HG02884 (cell line): ENCODE data around the gene ADM.

Experiments used
- ATAC-seq: cut with Tn5 transposase; IDR thresholded peaks from one replicate; pipeline ENCODE4 v1.9.1; 2021; ENCODE audit warnings: mild to moderate bottlenecking, moderate library complexity; ENCODE audit not compliant: unreplicated experiment

The ADM gene

DNA sequence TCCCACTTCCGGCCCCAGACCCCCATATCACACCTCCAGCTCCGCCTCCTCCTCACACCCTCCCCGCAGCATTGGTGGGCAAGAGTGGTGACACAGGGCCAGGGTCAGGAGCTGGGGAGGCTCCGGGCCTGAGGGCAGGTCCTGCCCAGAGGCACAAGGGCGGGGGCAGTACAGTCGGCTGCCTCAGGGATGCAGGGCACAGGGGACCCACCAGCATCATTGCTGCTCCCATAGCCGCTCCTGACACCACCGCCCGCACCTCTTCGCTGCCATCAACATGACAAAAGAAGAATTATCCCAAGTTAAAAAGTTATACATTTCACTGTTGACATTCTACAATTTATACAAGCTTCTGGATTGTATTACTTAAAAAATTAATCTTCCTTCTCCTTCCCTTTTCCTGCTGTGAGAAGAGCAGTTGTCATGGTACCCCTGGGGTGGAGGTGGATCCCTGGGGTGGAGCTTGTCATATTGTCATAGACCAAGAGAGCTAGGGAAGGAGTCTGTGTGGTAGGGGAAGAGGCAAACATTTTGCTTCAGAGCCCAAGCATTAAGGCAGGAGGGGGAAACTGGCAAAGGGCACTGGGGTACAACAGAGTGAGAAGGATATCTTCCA is 15.0 kb upstream of the ADM start:
- ATAC-seq = no peak

DNA sequence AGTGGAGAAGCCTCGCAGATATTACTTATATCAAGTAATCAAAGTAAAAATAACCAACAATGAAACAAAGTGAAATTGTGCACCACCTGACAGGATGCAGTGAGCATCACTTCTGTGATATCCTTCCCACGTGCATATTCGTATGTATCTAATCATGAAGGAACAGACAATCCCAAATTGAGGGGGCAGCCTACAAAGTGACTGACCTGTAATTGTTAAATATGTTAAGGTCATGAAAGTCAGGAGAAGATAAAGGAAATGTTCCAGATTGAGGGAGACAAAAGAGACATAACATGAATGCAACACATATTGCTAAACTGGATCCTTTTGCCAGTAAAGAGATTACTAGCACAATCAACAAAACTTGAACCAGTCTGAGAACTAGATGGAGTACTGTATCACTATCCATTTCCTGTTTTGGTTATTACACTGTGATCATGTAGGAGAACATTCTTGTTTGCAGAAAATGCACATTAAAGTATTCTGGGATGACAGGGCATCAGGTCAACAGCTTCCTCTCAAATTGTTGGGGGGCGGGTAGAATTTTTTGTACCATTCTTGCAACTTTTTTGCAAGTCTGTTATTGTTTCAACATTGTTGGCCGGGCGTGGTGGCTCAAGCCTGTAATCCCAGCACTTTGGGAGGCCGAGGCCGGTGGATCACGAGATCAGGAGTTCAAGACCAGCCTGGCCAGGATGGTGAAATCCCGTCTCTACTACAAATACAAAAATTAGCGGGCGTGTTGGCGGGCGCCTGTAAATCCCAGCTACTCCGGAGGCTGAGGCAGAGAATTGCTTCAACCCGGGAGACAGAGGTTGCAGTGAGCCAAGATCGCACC is 12.9 kb upstream of the ADM start:
- no peak for ATAC-seq

GRCh38 chr11:10293423-10294289 is 11.2 kb upstream of the ADM start, which contains the start of gene SBF2:
Gene SBF2, minus strand, starts transcription at chr11:10294219. Its CDS starts 150 bp downstream, at chr11:10294069.
- peak; percentile 36 for ATAC-seq

- ATAC-seq = no peak
Measured at GRCh38 chr11:10294290-10294953, 10.5 kb upstream of the ADM start.

DNA sequence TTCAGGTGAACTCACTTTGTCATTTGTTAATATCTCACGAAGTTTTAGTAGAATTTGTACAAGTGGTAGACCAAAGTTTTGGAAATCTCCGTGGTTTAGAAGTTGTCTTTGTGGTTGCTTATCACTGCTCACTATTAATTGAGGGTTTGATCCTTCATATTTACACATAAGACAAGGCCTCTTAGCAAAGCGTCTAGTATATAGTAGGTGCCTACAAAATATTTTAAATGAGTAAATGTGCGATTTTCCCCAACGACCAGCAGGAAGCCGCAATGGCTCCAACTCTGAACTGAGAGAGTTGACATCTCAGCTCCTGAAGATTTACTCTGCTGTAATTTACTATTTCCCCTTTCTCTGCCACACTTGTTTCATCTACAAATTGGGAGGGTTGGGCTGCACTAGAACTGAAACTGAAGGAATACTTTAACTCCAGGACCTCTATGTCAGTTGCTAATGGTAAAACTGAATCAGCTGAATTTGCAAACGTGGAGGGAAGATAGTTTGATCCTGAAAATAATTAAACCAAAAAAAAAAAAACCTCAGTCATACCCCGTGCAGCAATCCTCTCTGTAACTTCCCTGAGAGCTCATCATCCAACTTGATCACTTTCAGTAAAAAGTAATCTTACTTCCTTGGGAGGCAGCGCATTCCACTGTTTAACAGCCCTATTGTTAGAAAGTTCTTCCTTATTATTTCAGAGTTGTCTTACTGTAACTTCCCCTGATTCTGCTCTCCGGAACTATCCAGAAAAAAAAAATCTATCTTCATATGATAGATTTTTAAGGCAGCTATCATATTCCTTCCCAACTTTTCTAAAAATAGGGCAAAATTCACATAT is 9.6 kb upstream of the ADM start:
- ATAC-seq = no peak

DNA sequence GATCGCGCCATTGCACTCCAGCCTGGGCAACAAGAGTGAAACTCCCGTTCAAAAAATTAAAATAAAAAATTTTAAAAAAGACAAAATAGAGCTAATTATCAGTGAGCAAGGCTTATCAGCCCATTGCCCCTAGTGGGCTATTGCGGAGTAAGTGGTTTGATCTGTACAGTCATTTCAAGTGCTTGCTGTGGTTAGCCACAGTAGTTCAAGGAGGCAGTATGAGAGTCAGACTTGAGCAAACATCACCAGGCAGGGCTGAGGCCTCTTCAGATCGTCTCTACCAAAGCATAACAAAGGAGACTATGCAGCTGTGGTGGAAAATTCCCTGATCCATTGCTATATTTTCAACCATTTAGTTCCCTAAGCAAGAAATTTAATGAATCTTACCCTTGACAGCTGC is 6.5 kb upstream of the ADM start:
- ATAC-seq = peak; percentile 94

GRCh38 chr11:10301656-10302358 is 3.1 kb upstream of the ADM start:
- ATAC-seq = no peak

GRCh38 chr11:10302359-10302743 is 2.5 kb upstream of the ADM start:
- no peak for ATAC-seq

GRCh38 chr11:10302744-10303557 is 1.9 kb upstream of the ADM start:
- no peak for ATAC-seq

GRCh38 chr11:10303558-10304363 is 1.1 kb upstream of the ADM start:
- ATAC-seq = no peak

DNA sequence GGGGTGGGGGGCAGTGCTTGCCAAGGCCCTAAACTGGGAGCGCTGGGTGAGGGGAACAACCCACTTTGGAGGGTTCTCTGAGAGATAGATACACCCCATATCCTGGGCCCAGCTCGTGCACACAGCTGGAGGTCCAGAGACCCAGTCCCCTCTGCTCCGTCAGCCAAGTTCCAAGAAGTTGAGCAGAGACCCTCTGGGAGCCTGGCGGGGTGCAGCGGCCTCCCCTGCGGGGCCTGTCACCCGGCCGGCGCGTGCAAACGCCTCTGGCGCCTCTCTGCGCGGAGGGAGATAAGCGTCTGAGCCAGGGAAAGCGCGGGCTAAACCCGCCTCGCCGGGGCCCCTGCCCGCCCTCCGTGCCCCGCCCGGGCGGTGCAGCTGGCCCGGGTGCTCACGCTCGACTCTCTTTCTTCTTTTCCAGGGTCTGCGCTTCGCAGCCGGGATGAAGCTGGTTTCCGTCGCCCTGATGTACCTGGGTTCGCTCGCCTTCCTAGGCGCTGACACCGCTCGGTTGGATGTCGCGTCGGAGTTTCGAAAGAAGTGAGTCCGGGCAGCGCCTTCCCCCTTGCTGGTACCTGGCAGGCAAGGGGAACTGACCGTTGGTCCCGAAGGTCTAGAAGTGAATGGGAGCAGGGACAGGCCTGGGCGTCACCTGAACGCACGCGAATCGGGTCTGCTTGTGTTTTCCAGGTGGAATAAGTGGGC is 540 bp downstream of the ADM start:
- no peak for ATAC-seq

DNA sequence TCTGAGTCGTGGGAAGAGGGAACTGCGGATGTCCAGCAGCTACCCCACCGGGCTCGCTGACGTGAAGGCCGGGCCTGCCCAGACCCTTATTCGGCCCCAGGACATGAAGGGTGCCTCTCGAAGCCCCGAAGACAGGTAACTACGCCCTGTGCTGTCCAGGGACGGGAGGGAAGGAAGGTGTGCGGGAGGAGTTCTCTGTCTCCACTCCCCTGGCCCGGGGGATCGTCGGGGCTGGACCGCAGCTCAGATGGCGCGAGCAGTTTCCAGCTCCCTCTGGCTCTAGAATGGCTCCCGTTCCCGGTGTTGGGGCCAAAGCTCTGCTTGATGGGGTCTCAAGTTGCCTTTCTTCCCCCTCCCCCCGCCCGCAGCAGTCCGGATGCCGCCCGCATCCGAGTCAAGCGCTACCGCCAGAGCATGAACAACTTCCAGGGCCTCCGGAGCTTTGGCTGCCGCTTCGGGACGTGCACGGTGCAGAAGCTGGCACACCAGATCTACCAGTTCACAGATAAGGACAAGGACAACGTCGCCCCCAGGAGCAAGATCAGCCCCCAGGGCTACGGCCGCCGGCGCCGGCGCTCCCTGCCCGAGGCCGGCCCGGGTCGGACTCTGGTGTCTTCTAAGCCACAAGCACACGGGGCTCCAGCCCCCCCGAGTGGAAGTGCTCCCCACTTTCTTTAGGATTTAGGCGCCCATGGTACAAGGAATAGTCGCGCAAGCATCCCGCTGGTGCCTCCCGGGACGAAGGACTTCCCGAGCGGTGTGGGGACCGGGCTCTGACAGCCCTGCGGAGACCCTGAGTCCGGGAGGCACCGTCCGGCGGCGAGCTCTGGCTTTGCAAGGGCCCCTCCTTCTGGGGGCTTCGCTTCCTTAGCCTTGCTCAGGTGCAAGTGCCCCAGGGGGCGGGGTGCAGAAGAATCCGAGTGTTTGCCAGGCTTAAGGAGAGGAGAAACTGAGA is 1.4 kb downstream of the ADM start:
- ATAC-seq = no peak

DNA sequence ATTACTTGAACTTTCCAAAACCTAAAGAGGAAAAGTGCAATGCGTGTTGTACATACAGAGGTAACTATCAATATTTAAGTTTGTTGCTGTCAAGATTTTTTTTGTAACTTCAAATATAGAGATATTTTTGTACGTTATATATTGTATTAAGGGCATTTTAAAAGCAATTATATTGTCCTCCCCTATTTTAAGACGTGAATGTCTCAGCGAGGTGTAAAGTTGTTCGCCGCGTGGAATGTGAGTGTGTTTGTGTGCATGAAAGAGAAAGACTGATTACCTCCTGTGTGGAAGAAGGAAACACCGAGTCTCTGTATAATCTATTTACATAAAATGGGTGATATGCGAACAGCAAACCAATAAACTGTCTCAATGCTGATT is 2.1 kb downstream of the ADM start:
- ATAC-seq = no peak

GRCh38 chr11:10307400-10308200 is 2.7 kb downstream of the ADM start:
- peak; percentile 57 for ATAC-seq

- ATAC-seq = no peak
Measured at GRCh38 chr11:10308201-10308954, 3.5 kb downstream of the ADM start.
